H1 (cell line): ENCODE measurements around the gene KCNT1. TPM values are rescaled to one million over a fixed set of nuclear protein-coding genes. Genes with fewer than 3 reads are reported as not detected.

ENCODE experiments used
- CTCF ChIA-PET: fragments of 300-600 bp; sonication (Branson Sonifier 250); formaldehyde crosslinking; loops from one replicate; lab custom pipeline; 2021; ENCODE audit not compliant: partially characterized antibody; lab: Charles Lee
- POLR2A ChIA-PET: fragments of 300-600 bp; sonication (Branson Sonifier 250); formaldehyde crosslinking; loops from one replicate; lab custom pipeline; 2021; ENCODE audit warnings: inconsistent platforms; ENCODE audit not compliant: partially characterized antibody; lab: Charles Lee
- DNase-seq, 2 experiments: peaks; one replicate each; pipeline versions ENCODE4 v3.0.0 to v3.0.0-alpha.2; 2010 to 2022; ENCODE audit warnings: low spot score in 2 of 2, low read depth in 1 of 2, mixed read lengths in 1 of 2
- FAIRE-seq: peaks from 2 replicates; lab custom pipeline; 2011; peaks lifted over from hg19 to GRCh38; lab: Jason Lieb, UNC
- H2AFZ ChIP-seq: 2 replicates; pipeline ENCODE4 v1.8.1; 2012; ENCODE audit warnings: low read length, inconsistent platforms
- H2AK5ac ChIP-seq: 2 replicates; pipeline ENCODE4 v1.6.1; 2013; ENCODE audit warnings: low read depth, low read length
- H2BK120ac ChIP-seq: replicated peaks from 2 replicates; pipeline ENCODE3; 2013; ENCODE audit warnings: low read depth, low read length, inconsistent platforms
- H2BK12ac ChIP-seq: 2 replicates; pipeline ENCODE4 v1.6.1; 2013; ENCODE audit warnings: low read depth, low read length
- H2BK15ac ChIP-seq: 2 replicates; pipeline ENCODE4 v1.6.1; 2013; ENCODE audit warnings: low read length
- H2BK20ac ChIP-seq: 2 replicates; pipeline ENCODE4 v1.6.1; 2013; ENCODE audit warnings: low read length
- H2BK5ac ChIP-seq: 2 replicates; pipeline ENCODE4 v1.6.1; 2013; ENCODE audit warnings: low read depth, low read length
- H3K14ac ChIP-seq: 2 replicates; pipeline ENCODE4 v1.6.1; 2013; ENCODE audit warnings: inconsistent platforms; ENCODE audit not compliant: insufficient read length
- H3K18ac ChIP-seq: 2 replicates; pipeline ENCODE4 v1.6.1; 2013; ENCODE audit warnings: low read length; ENCODE audit errors: extremely low read depth
- H3K23ac ChIP-seq: 2 replicates; pipeline ENCODE4 v1.6.1; 2013; ENCODE audit warnings: inconsistent platforms; ENCODE audit not compliant: insufficient read length
- H3K23me2 ChIP-seq: 2 replicates; pipeline ENCODE4 v1.6.1; 2013; ENCODE audit warnings: low read depth, low read length
- H3K27ac ChIP-seq: 2 replicates; pipeline ENCODE4 v1.6.1; 2011; ENCODE audit warnings: low read depth, low read length, inconsistent platforms
- H3K27me3 ChIP-seq, 4 experiments: replicated peaks in 1 of 4; 1 replicate in 1 of 4; 2 replicates in 3 of 4; pipeline versions ENCODE4 v1.6.1 to v1.8.1; 2011 to 2013; ENCODE audit warnings: low read length in 3 of 4, mild to moderate bottlenecking in 3 of 4, inconsistent platforms in 2 of 4, mixed read lengths in 2 of 4, moderate library complexity in 1 of 4; ENCODE audit not compliant: control insufficient read depth in 3 of 4, insufficient read depth in 3 of 4; ENCODE audit errors: extremely low read depth in 1 of 4
- H3K36me3 ChIP-seq, 4 experiments: 2 replicates each; pipeline versions ENCODE4 v1.6.1 to v1.8.1; 2011 to 2013; ENCODE audit warnings: mild to moderate bottlenecking in 4 of 4, low read length in 3 of 4, moderate library complexity in 2 of 4, control low read depth in 1 of 4, inconsistent platforms in 1 of 4; ENCODE audit not compliant: insufficient read depth in 4 of 4, control insufficient read depth in 2 of 4
- H3K4ac ChIP-seq: replicated peaks from 2 replicates; pipeline ENCODE3; 2013; ENCODE audit warnings: low read length, low read depth, mixed read lengths, inconsistent platforms; ENCODE audit not compliant: insufficient read length
- H3K4me1 ChIP-seq, 4 experiments: replicated peaks in 1 of 4; 1 replicate in 1 of 4; 2 replicates in 3 of 4; pipeline versions ENCODE4 v1.6.1 to v1.8.1; 2011 to 2013; ENCODE audit warnings: low read length in 3 of 4, inconsistent platforms in 2 of 4, mixed read lengths in 1 of 4; ENCODE audit not compliant: insufficient read depth in 4 of 4, control insufficient read depth in 3 of 4
- H3K4me2 ChIP-seq, 2 experiments: 2 replicates each; pipeline versions ENCODE4 v1.6.1 to v1.8.1; 2011 to 2013; ENCODE audit warnings: low read depth in 2 of 2, low read length in 2 of 2, control low read depth in 1 of 2, inconsistent platforms in 1 of 2, mild to moderate bottlenecking in 1 of 2; ENCODE audit not compliant: insufficient read depth in 1 of 2
- H3K4me3 ChIP-seq, 4 experiments: fragments of 200-600, 300-600 bp in 1 of 4; sonication (generic), shearing (Covaris generic), sonication (Bioruptor Twin) in 1 of 4; 2 replicates each; pipeline versions ENCODE4 v1.5.1 to v1.8.1; 2011 to 2016; ENCODE audit warnings: low read length in 4 of 4, low read depth in 3 of 4, control low read depth in 2 of 4, inconsistent platforms in 2 of 4, mild to moderate bottlenecking in 2 of 4, mixed read lengths in 1 of 4, moderate library complexity in 1 of 4; ENCODE audit not compliant: insufficient read depth in 2 of 4; ENCODE audit errors: extremely low read depth in 1 of 4
- H3K56ac ChIP-seq: replicated peaks from 2 replicates; pipeline ENCODE3; 2013; ENCODE audit warnings: low read depth, mild to moderate bottlenecking, mixed read lengths, low read length, inconsistent platforms; ENCODE audit not compliant: insufficient read length
- H3K79me1 ChIP-seq: 2 replicates; pipeline ENCODE4 v1.6.1; 2013; ENCODE audit warnings: low read depth, low read length, control low read depth
- H3K79me2 ChIP-seq, 2 experiments: 2 replicates each; pipeline versions ENCODE4 v1.6.1 to v1.8.1; 2012 to 2013; ENCODE audit warnings: low read length in 2 of 2, mild to moderate bottlenecking in 2 of 2, inconsistent platforms in 1 of 2; ENCODE audit not compliant: insufficient read depth in 2 of 2, control insufficient read depth in 1 of 2
- H3K9ac ChIP-seq, 4 experiments: replicated peaks in 1 of 4; 1 replicate in 1 of 4; 2 replicates in 3 of 4; pipeline versions ENCODE4 v1.6.1 to v1.8.1; 2011 to 2013; ENCODE audit warnings: low read depth in 3 of 4, low read length in 3 of 4, control low read depth in 2 of 4, mild to moderate bottlenecking in 2 of 4, moderate library complexity in 2 of 4, inconsistent platforms in 1 of 4; ENCODE audit errors: extremely low read depth in 1 of 4
- H3K9me3 ChIP-seq, 2 experiments: 2 replicates each; pipeline versions ENCODE4 v1.6.1 to v1.8.1; 2012 to 2013; ENCODE audit warnings: mild to moderate bottlenecking in 2 of 2, moderate library complexity in 2 of 2, control low read depth in 1 of 2, inconsistent platforms in 1 of 2, low read depth in 1 of 2, low read length in 1 of 2, mixed read lengths in 1 of 2; ENCODE audit not compliant: insufficient read depth in 2 of 2
- H4K20me1 ChIP-seq, 2 experiments: replicated peaks in 1 of 2; 2 replicates each; pipeline versions ENCODE3 to v1.8.1; 2011 to 2013; ENCODE audit warnings: inconsistent platforms in 2 of 2, low read length in 2 of 2, mild to moderate bottlenecking in 1 of 2; ENCODE audit not compliant: insufficient read depth in 2 of 2, control insufficient read depth in 1 of 2
- H4K5ac ChIP-seq: 2 replicates; pipeline ENCODE4 v1.6.1; 2013; ENCODE audit warnings: low read length, low read depth, mixed read lengths, inconsistent platforms; ENCODE audit not compliant: insufficient read length
- H4K8ac ChIP-seq: 2 replicates; pipeline ENCODE4 v1.8.0; 2013; ENCODE audit warnings: mild to moderate bottlenecking, moderate library complexity, low read length, inconsistent platforms; ENCODE audit not compliant: insufficient read depth; ENCODE audit errors: extremely low read depth
- H4K91ac ChIP-seq: replicated peaks from 2 replicates; pipeline ENCODE3; 2013; ENCODE audit warnings: low read length, mixed read lengths, inconsistent platforms; ENCODE audit not compliant: insufficient read length
- CHD1 ChIP-seq: IDR thresholded peaks from 2 replicates; pipeline ENCODE4 v1.6.1; 2012; ENCODE audit warnings: low read depth, low read length, improper control_type of control experiment
- CREB1 ChIP-seq: IDR thresholded peaks from 2 replicates; pipeline ENCODE4 v1.6.1; 2012; ENCODE audit warnings: inconsistent platforms
- RBBP5 ChIP-seq: IDR thresholded peaks from 2 replicates; pipeline ENCODE4 v1.7.1; 2012; ENCODE audit warnings: low read depth, mild to moderate bottlenecking, inconsistent platforms, low read length, moderate library complexity, borderline replicate concordance
- RFX5 ChIP-seq: IDR thresholded peaks from 2 replicates; pipeline ENCODE4 v1.6.1; 2011; ENCODE audit warnings: low read depth, low read length, improper control_type of control experiment, borderline replicate concordance
- WGBS, 2 experiments: shearing (Covaris generic) in 1 of 2; methylation state at CpG; one replicate each; pipeline versions ENCODE4 v1.1.6 to v1.1.7; 2013 to 2015; ENCODE audit warnings: low lambda C conversion rate in 2 of 2, mixed read lengths in 2 of 2, inconsistent platforms in 1 of 2, low coverage in 1 of 2, missing lambda C conversion rate in 1 of 2; ENCODE audit not compliant: insufficient replicate concordance in 2 of 2, insufficient coverage in 1 of 2, insufficient read length in 1 of 2; ENCODE audit errors: extremely low coverage in 1 of 2, missing lambda C conversion rate in 1 of 2; 5-methylcytosine and 5-hydroxymethylcytosine counted together
- polyA plus RNA-seq, 7 experiments: library from polyadenylated mRNA; depleted of rRNA in 3 of 7; stranded (reverse) in 5 of 7; unstranded in 2 of 7; fragments of >200 nt in 5 of 7; fragments of 200-250 nt in 2 of 7; gene quantifications; 1 replicate in 5 of 7; 2 replicates in 1 of 7; 4 replicates in 1 of 7; pipeline versions ENCODE4 v1.2.1 to v1.2.3, GENCODE V29; 2011 to 2013; ENCODE audit warnings: missing spikeins in 2 of 7, mixed read lengths in 2 of 7
- total RNA-seq: library from RNA; stranded (reverse); fragmentation: NEBNext Ultra II Directional; extraction: Animal tissue kit (Norgen Biotek cat#: 25700); gene quantifications from 2 replicates; pipeline ENCODE4 v1.2.1, GENCODE V29; 2021

Gene KCNT1
- total and polyA plus RNA-seq, 2 of the 8 experiments (the other 6 are each of a cell fraction or from before 2014, with no cell fraction given): 0.13 to 0.20 TPM

DNA sequence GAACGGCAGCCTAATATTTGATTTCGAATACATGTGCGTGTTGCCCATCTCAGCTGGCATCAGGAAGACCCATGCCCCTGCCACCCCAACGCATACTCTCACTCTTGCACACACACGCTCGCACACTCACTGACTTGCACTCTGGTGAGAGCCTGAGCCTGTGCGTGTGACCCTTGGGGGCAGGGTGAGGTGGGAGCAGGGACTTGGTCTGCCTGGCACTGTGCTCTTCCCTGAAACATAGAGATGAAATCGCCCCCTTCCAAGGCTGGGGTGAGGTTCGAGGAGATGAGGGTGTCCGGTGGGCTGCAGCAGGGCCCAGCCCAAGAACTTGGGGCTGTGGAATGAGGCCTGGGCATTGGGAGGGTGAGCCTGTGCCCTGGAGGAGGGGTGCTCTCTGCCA is 37.7 kb upstream of the KCNT1 start:
- Histone ChIP-seq H3K18ac (0 out of 2 replicates have a peak overlapping the region, but pooled peaks have one; percentile 28), H4K8ac (no peak overlapping the region), H3K4me1 (peaks cover 0 to 8% (median 4%) of the 10 kb centered on the region in 4 experiments; a peak in 3 of 7 replicates), H3K23ac (no peak overlapping the region), H4K91ac (no peak overlapping the region), H3K4me2 (no peak overlapping the region), H2BK5ac (no peak overlapping the region), H3K14ac (no peak overlapping the region), H3K9ac (no peak overlapping the region), H3K27me3 (no peaks in the 10 kb centered on the region; a peak in 1 of 7 replicates), H2AFZ (no peak overlapping the region), H3K4me3 (no peak overlapping the region), H2BK20ac (no peak overlapping the region), H3K56ac (no peak overlapping the region), H3K4ac (peak overlapping the region; percentile 51), H3K79me1 (no peaks in the 10 kb centered on the region), H3K27ac (no peak overlapping the region), H4K5ac (no peak overlapping the region), H3K23me2 (no peaks in the 10 kb centered on the region), H2AK5ac (no peak overlapping the region), H3K9me3 (peaks cover 17 to 19% of the 10 kb centered on the region in 2 experiments; a peak in 3 of 4 replicates), H2BK120ac (no peak overlapping the region), H4K20me1 (no peaks in the 10 kb centered on the region), H2BK15ac (no peak overlapping the region), H3K36me3 (peaks cover 0 to 15% (median 0%) of the 10 kb centered on the region in 4 experiments; a peak in 3 of 8 replicates), H3K79me2 (no peaks in the 10 kb centered on the region), H2BK12ac (no peak overlapping the region)
- 84% methylated on average over 10 of the region's 10 CpGs; no CpG with 5 or more reads in 1 of the 2 experiments for WGBS, 2 experiments
- no peak for FAIRE-seq
- CTCF ChIA-PET: no interaction called here
- POLR2A ChIA-PET: interaction anchor here (1.1 to 1.7 kb wide), 3 partner anchors 8 to 45 kb away, joined by 3 to 4 read pairs (median 3); no protein-coding TSS in a partner anchor
- DNase-seq: no peak
- TF ChIP-seq RFX5: no peak
- no peak for TF ChIP-seq CREB1
- no peak for TF ChIP-seq CHD1
- TF ChIP-seq RBBP5: no peak
